ENCODE data around the gene ACTR2. TPM values are rescaled to one million over a fixed set of nuclear protein-coding genes. Genes with fewer than 3 reads are reported as not detected.

The ACTR2 gene
- total RNA-seq, 2 experiments from 2014 or later, result 128 to 130 TPM

GRCh38 chr2:65193446-65193845, 34.2 kb upstream of the ACTR2 start:
- POLR2A ChIA-PET, result no interaction called here
- Histone ChIP-seq H3K9me3 (ENCODE audit: control insufficient read depth in 1 of 2, insufficient read depth in 1 of 2, low read length in 2 of 2) (no peaks in the 10 kb centered on the region), H3K4me1 (ENCODE audit: insufficient read depth, low read length) (no peaks in the 10 kb centered on the region), H3K27me3 (ENCODE audit: control insufficient read depth in 1 of 2, insufficient read depth in 2 of 2, low read length in 2 of 2) (peaks cover 3 to 4% of the 10 kb centered on the region in 2 experiments), H3K27ac (ENCODE audit: low read depth in 1 of 2, low read length in 2 of 2) (no peak overlapping the region), H3K36me3 (ENCODE audit: insufficient read depth, low read length) (no peaks in the 10 kb centered on the region), H3K4me3 (ENCODE audit: low read length) (no peak overlapping the region)
- CTCF ChIA-PET, result no interaction called here
- DNase-seq (no peak), ATAC-seq (ENCODE audit: poor library complexity) (no peak)
- Mint-ChIP-seq H3K36me3 (ENCODE audit: low read depth) (no peaks in the 10 kb centered on the region), H3K9me3 (no peaks in the 10 kb centered on the region), H3K27ac (no peak overlapping the region), H3K27me3 (peaks cover 17% of the 10 kb centered on the region), H3K4me3 (no peak overlapping the region), H3K4me1 (ENCODE audit: low read depth) (no peaks in the 10 kb centered on the region)
- no peak for TF ChIP-seq CTCF (IDR thresholded peaks at IDR 0.05)
- intact Hi-C loops (cut with DNase I, micrococcal nuclease), result no loop called here

- Histone ChIP-seq H3K9me3 (ENCODE audit: control insufficient read depth in 1 of 2, insufficient read depth in 1 of 2, low read length in 2 of 2) (no peaks in the 10 kb centered on the region), H3K27me3 (ENCODE audit: control insufficient read depth in 1 of 2, insufficient read depth in 2 of 2, low read length in 2 of 2) (no peaks in the 10 kb centered on the region), H3K27ac (ENCODE audit: low read depth in 1 of 2, low read length in 2 of 2) (no peak overlapping the region), H3K36me3 (ENCODE audit: insufficient read depth, low read length) (no peaks in the 10 kb centered on the region), H3K4me3 (ENCODE audit: low read length) (no peak overlapping the region), H3K4me1 (ENCODE audit: insufficient read depth, low read length) (no peaks in the 10 kb centered on the region)
- Mint-ChIP-seq H3K27ac (no peak overlapping the region), H3K36me3 (ENCODE audit: low read depth) (no peaks in the 10 kb centered on the region), H3K4me3 (no peak overlapping the region), H3K27me3 (no peaks in the 10 kb centered on the region), H3K4me1 (ENCODE audit: low read depth) (no peaks in the 10 kb centered on the region), H3K9me3 (no peaks in the 10 kb centered on the region)
- intact Hi-C loops (cut with DNase I, micrococcal nuclease), result no loop called here
- ChIA-PET CTCF (no interaction called here), POLR2A (no interaction called here)
- TF ChIP-seq CTCF (IDR thresholded peaks at IDR 0.05), result no peak
- DNase-seq (no peak), ATAC-seq (ENCODE audit: poor library complexity) (no peak)
Measured at GRCh38 chr2:65198737-65199136, 28.9 kb upstream of the ACTR2 start.

- Histone ChIP-seq H3K27ac (ENCODE audit: low read depth in 1 of 2, low read length in 2 of 2) (no peak overlapping the region), H3K4me3 (ENCODE audit: low read length) (no peak overlapping the region), H3K27me3 (ENCODE audit: control insufficient read depth in 1 of 2, insufficient read depth in 2 of 2, low read length in 2 of 2) (no peaks in the 10 kb centered on the region), H3K36me3 (ENCODE audit: insufficient read depth, low read length) (no peaks in the 10 kb centered on the region), H3K4me1 (ENCODE audit: insufficient read depth, low read length) (no peaks in the 10 kb centered on the region), H3K9me3 (ENCODE audit: control insufficient read depth in 1 of 2, insufficient read depth in 1 of 2, low read length in 2 of 2) (no peaks in the 10 kb centered on the region)
- ATAC-seq (ENCODE audit: poor library complexity) (no peak), DNase-seq (no peak)
- Mint-ChIP-seq H3K27ac (no peak overlapping the region), H3K4me3 (no peak overlapping the region), H3K36me3 (ENCODE audit: low read depth) (no peaks in the 10 kb centered on the region), H3K4me1 (ENCODE audit: low read depth) (no peaks in the 10 kb centered on the region), H3K27me3 (no peaks in the 10 kb centered on the region), H3K9me3 (no peaks in the 10 kb centered on the region)
- intact Hi-C loops (cut with DNase I, micrococcal nuclease), result no loop called here
- TF ChIP-seq CTCF (IDR thresholded peaks at IDR 0.05), result no peak
- POLR2A ChIA-PET, result no interaction called here
- CTCF ChIA-PET, result no interaction called here
Measured at GRCh38 chr2:65199166-65199565, 28.5 kb upstream of the ACTR2 start.
